Panc1 (cell line): Measurements from ENCODE around the gene ARL4A. TPM values are rescaled to one million over a fixed set of nuclear protein-coding genes. Genes with fewer than 3 reads are reported as not detected.

ENCODE experiments used
- ATAC-seq: fragments of 200-7000 bp; cut with Tn5 transposase; 2 replicates; pipeline ENCODE4 v1.9.1; 2020; ENCODE audit warnings: mild to moderate bottlenecking, moderate library complexity
- BruUV-seq: library from RNA; stranded (reverse); fragments of 400-500 nt; replicated peaks from 2 replicates; lab custom pipeline; 2021; lab: Mats Ljungman, UMichigan
- CTCF ChIA-PET: fragments of 300-600 bp; sonication (Branson Sonifier 250); formaldehyde crosslinking; loops from one replicate; lab custom pipeline; 2022; ENCODE audit warnings: antibody characterized with exemption; lab: Charles Lee
- POLR2A ChIA-PET: fragments of 300-600 bp; sonication (Branson Sonifier 250); formaldehyde crosslinking; loops from one replicate; lab custom pipeline; 2022; ENCODE audit warnings: antibody characterized with exemption; lab: Charles Lee
- DNase-seq: peaks from one replicate; pipeline ENCODE4 v3.0.0-alpha.2; 2010; ENCODE audit warnings: low read depth, low spot score
- H3K27ac ChIP-seq: 2 replicates; pipeline ENCODE4 v1.5.1; 2011; ENCODE audit warnings: mild to moderate bottlenecking, low read length, inconsistent platforms
- H3K27me3 ChIP-seq: fragments of 200-500 bp; sonication (Bioruptor generic); 2 replicates; pipeline ENCODE4 v1.6.0; 2014; ENCODE audit warnings: low read length, inconsistent platforms; ENCODE audit not compliant: control insufficient read depth, insufficient read depth
- H3K36me3 ChIP-seq: fragments of 200-500 bp; sonication (Bioruptor generic); 2 replicates; pipeline ENCODE4 v1.5.1; 2014; ENCODE audit warnings: inconsistent platforms, mild to moderate bottlenecking, low read length, moderate library complexity; ENCODE audit not compliant: control insufficient read depth, insufficient read depth
- H3K4me1 ChIP-seq: 2 replicates; pipeline ENCODE4 v1.5.1; 2011; ENCODE audit warnings: inconsistent platforms, mild to moderate bottlenecking, low read length, moderate library complexity; ENCODE audit not compliant: control insufficient read depth, insufficient read depth
- H3K4me3 ChIP-seq, 2 experiments: 2 replicates each; pipeline ENCODE4 v1.5.1; 2011 to 2012; ENCODE audit warnings: low read depth in 2 of 2, low read length in 2 of 2, mild to moderate bottlenecking in 2 of 2, inconsistent platforms in 1 of 2, moderate library complexity in 1 of 2
- H3K9me3 ChIP-seq: fragments of 200-500 bp; sonication (Bioruptor generic); 2 replicates; pipeline ENCODE4 v1.5.1; 2014; ENCODE audit warnings: low read depth, mild to moderate bottlenecking, inconsistent platforms, low read length, moderate library complexity; ENCODE audit not compliant: control insufficient read depth, insufficient read depth
- POLR2AphosphoS5 ChIP-seq: IDR thresholded peaks from 2 replicates; pipeline ENCODE4 v1.6.1; 2012; ENCODE audit warnings: mild to moderate bottlenecking, low read depth, low read length, moderate library complexity
- SIN3A ChIP-seq: IDR thresholded peaks from 2 replicates; pipeline ENCODE4 v1.6.1; 2012; ENCODE audit warnings: low read depth, mild to moderate bottlenecking, low read length, moderate library complexity, borderline replicate concordance; ENCODE audit not compliant: insufficient read depth
- TCF7L2 ChIP-seq: IDR thresholded peaks from 2 replicates; pipeline ENCODE4 v1.6.1; 2011; ENCODE audit warnings: mild to moderate bottlenecking, low read depth, low read length, inconsistent platforms
- in situ Hi-C: cut with HindIII; loops from 2 replicates; pipeline ENCODE4 v1.10.0; 2016; ENCODE audit warnings: low sequenced_read_pairs, low pct_unique_long_range_greater_than_20kb
- intact Hi-C: fragments of 100-400 bp; cut with micrococcal nuclease; formaldehyde crosslinking; loops from one replicate; pipeline ENCODE4 v1.10.0; 2022; ENCODE audit not compliant: unreplicated experiment
- total RNA-seq: library from RNA; stranded (reverse); gene quantifications from one replicate; pipeline ENCODE4 v1.2.1, GENCODE V29; 2021; ENCODE audit not compliant: unreplicated experiment
- TF ChIP-seq, protein P1 (sequence below), 2 experiments: IDR thresholded peaks; 2 replicates each; pipeline ENCODE4 v1.6.1; 2011 to 2012; ENCODE audit warnings: low read depth in 2 of 2, control low read depth in 1 of 2, low read length in 1 of 2, mild to moderate bottlenecking in 1 of 2, moderate library complexity in 1 of 2; ENCODE audit not compliant: insufficient read depth in 1 of 2
- TF ChIP-seq, protein P2 (sequence below): fragments of 450-650 bp; IDR thresholded peaks from 2 replicates; pipeline ENCODE4 v1.5.1; 2017; ENCODE audit warnings: mild to moderate bottlenecking

The ARL4A gene
- total RNA-seq, 1 experiment from 2014 or later, result 37.4 TPM

DNA sequence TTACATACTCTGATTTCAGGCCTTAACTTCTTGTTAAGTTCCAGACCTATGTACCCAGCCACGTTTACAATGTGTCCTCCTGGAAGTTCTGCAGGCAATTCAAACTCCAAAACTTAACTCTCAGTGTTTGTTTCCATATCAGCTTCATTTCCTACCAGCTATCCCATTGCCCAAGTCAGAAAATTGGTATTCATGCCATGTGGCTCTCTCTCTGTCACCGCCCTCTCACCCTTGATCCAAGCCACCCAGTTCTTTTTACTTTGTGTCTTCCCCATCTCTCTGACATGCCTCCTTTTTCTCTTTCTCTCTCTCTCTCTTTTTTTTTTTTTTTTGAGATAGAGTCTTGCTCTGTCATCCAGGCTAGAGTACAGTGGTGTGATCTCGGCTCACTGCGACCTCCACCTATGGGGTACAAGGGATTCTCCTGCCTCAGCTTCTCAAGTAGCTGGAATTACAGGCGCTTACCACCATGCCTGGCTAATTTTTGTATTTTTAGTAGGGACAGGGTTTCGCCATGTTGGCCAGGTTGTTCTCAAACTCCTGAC, 33.9 kb downstream of the ARL4A start:
- DNase-seq, result no peak
- CTCF ChIA-PET, result no interaction called here
- ATAC-seq, result no peak
- no peak overlapping the region for H3K27ac ChIP-seq
- no peaks in the 10 kb centered on the region for H3K9me3 ChIP-seq
- no peaks in the 10 kb centered on the region for H3K4me1 ChIP-seq
- H3K27me3 ChIP-seq, result no peaks in the 10 kb centered on the region
- H3K36me3 ChIP-seq, result no peaks in the 10 kb centered on the region
- in situ Hi-C loops (no loop called here), intact Hi-C loops (no loop called here)
- BruUV-seq, result no TSS peak
- H3K4me3 ChIP-seq, result no peak overlapping the region
- TF ChIP-seq SIN3A (no peak), POLR2AphosphoS5 (no peak), TCF7L2 (no peak)
- TF ChIP-seq, protein P1, sequence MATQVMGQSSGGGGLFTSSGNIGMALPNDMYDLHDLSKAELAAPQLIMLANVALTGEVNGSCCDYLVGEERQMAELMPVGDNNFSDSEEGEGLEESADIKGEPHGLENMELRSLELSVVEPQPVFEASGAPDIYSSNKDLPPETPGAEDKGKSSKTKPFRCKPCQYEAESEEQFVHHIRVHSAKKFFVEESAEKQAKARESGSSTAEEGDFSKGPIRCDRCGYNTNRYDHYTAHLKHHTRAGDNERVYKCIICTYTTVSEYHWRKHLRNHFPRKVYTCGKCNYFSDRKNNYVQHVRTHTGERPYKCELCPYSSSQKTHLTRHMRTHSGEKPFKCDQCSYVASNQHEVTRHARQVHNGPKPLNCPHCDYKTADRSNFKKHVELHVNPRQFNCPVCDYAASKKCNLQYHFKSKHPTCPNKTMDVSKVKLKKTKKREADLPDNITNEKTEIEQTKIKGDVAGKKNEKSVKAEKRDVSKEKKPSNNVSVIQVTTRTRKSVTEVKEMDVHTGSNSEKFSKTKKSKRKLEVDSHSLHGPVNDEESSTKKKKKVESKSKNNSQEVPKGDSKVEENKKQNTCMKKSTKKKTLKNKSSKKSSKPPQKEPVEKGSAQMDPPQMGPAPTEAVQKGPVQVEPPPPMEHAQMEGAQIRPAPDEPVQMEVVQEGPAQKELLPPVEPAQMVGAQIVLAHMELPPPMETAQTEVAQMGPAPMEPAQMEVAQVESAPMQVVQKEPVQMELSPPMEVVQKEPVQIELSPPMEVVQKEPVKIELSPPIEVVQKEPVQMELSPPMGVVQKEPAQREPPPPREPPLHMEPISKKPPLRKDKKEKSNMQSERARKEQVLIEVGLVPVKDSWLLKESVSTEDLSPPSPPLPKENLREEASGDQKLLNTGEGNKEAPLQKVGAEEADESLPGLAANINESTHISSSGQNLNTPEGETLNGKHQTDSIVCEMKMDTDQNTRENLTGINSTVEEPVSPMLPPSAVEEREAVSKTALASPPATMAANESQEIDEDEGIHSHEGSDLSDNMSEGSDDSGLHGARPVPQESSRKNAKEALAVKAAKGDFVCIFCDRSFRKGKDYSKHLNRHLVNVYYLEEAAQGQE (IDR thresholded peaks at IDR 0.05; ENCODE audit: insufficient read depth in 1 of 2, low read depth in 2 of 2, low read length in 1 of 2), result no peak
- TF ChIP-seq, protein P2, sequence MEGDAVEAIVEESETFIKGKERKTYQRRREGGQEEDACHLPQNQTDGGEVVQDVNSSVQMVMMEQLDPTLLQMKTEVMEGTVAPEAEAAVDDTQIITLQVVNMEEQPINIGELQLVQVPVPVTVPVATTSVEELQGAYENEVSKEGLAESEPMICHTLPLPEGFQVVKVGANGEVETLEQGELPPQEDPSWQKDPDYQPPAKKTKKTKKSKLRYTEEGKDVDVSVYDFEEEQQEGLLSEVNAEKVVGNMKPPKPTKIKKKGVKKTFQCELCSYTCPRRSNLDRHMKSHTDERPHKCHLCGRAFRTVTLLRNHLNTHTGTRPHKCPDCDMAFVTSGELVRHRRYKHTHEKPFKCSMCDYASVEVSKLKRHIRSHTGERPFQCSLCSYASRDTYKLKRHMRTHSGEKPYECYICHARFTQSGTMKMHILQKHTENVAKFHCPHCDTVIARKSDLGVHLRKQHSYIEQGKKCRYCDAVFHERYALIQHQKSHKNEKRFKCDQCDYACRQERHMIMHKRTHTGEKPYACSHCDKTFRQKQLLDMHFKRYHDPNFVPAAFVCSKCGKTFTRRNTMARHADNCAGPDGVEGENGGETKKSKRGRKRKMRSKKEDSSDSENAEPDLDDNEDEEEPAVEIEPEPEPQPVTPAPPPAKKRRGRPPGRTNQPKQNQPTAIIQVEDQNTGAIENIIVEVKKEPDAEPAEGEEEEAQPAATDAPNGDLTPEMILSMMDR, result no peak
- POLR2A ChIA-PET, result no interaction called here

DNA sequence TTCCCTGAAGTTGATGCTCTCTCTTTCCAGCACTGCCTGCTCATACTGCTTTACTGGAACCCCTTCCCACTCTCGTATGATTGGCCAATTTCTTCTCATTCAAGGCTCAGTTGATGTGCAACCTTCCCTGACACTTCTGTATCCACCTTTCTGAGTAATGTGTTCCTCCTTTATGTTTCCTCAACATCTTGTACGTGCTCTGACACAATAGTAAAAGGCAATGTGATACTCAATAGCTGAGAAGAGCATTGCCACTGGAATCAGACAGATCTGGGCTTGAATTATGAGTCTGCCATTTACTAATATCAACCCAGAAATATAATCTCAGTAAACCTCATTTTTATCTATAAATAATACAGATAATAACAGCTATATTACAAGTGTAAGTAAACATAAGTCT, 34.7 kb downstream of the ARL4A start:
- ChIA-PET CTCF (no interaction called here), POLR2A (no interaction called here)
- Histone ChIP-seq H3K27me3 (no peaks in the 10 kb centered on the region), H3K36me3 (no peaks in the 10 kb centered on the region), H3K9me3 (no peaks in the 10 kb centered on the region), H3K4me3 (no peak overlapping the region), H3K27ac (no peak overlapping the region), H3K4me1 (no peaks in the 10 kb centered on the region)
- in situ Hi-C loops (no loop called here), intact Hi-C loops (no loop called here)
- no TSS peak for BruUV-seq
- TF ChIP-seq, protein P1 (IDR thresholded peaks at IDR 0.05; ENCODE audit: insufficient read depth in 1 of 2, low read depth in 2 of 2, low read length in 1 of 2), result no peak
- no peak for TF ChIP-seq POLR2AphosphoS5
- TF ChIP-seq, protein P2, result no peak
- TF ChIP-seq TCF7L2, result no peak
- no peak for TF ChIP-seq SIN3A
- DNase-seq, result no peak
- ATAC-seq, result no peak
